MM.1S (cell line): Measurements from ENCODE around the gene PRRT1.

ENCODE experiments used
- EZH2 ChIP-seq: fragments of 300-600 bp; sonication (generic); optimal IDR thresholded peaks from 2 replicates; pipeline ENCODE3; 2017; ENCODE audit warnings: low read depth, mild to moderate bottlenecking, antibody characterized with exemption, low read length, mixed read lengths
- EZH2phosphoT487 ChIP-seq: fragments of 300-600 bp; sonication (generic); IDR thresholded peaks from 2 replicates; pipeline ENCODE4 v1.6.1; 2018; ENCODE audit warnings: antibody characterized with exemption, low read length
- TF ChIP-seq, protein P1 (sequence below): fragments of 300-600 bp; sonication (generic); IDR thresholded peaks from 2 replicates; pipeline ENCODE4 v1.5.1; 2016; ENCODE audit warnings: antibody characterized with exemption, low read length, mixed read lengths

DNA sequence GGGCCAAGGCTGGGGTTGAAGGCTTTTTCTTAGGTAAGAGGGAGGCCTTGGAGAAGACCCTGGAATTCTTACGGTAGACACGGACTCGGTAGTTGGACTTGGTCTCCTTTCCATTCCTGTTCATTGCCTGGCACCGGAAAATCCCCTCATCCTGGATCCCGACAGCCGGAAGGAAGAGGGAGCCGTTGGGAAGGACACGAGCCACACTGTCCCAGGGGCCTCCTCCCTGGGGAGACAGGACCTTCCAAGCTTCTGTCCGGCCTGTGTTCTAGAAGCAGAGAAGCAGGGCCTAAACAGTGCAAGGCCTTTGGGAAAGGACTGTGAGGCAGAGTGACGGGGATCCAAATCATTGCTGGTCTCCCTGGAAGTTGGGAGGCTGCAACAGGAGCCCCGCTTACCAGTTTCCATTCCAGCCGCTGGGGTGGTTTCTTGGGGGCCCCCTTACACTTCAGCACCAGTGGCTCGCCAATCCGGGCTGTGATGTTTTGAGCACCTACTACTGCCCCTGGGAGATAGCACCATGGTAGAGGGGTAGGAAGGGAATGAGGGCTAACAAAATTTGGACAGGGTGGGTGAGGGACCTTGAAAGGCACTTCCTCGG, 31.8 kb upstream of the PRRT1 start:
- TF ChIP-seq, protein P1, sequence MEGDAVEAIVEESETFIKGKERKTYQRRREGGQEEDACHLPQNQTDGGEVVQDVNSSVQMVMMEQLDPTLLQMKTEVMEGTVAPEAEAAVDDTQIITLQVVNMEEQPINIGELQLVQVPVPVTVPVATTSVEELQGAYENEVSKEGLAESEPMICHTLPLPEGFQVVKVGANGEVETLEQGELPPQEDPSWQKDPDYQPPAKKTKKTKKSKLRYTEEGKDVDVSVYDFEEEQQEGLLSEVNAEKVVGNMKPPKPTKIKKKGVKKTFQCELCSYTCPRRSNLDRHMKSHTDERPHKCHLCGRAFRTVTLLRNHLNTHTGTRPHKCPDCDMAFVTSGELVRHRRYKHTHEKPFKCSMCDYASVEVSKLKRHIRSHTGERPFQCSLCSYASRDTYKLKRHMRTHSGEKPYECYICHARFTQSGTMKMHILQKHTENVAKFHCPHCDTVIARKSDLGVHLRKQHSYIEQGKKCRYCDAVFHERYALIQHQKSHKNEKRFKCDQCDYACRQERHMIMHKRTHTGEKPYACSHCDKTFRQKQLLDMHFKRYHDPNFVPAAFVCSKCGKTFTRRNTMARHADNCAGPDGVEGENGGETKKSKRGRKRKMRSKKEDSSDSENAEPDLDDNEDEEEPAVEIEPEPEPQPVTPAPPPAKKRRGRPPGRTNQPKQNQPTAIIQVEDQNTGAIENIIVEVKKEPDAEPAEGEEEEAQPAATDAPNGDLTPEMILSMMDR, result no peak
- TF ChIP-seq EZH2phosphoT487, result no peak
- TF ChIP-seq EZH2, result no peak
